Skin epidermis (tissue), 12 donors: Measurements from ENCODE around the gene EML4.
"Not testable (repeated sequence)": the region's sequence is repeated elsewhere in the genome, so short reads cannot be mapped to it uniquely, and the experiment has no call there.

Experiments used
- H3K27ac ChIP-seq, 21 experiments: fragments of 200-600 bp; sonication (generic) in 11 of 21; one replicate each; pipeline ENCODE4 v1.5.0; 2020; ENCODE audit warnings: mild to moderate bottlenecking in 3 of 21, inconsistent platforms in 2 of 21, moderate library complexity in 2 of 21
- H3K4me3 ChIP-seq, 7 experiments: fragments of 200-600 bp; sonication (generic) in 2 of 7; one replicate each; pipeline ENCODE4 v1.5.0; 2020; ENCODE audit warnings: inconsistent platforms in 2 of 7, mild to moderate bottlenecking in 2 of 7, moderate library complexity in 1 of 7

EML4 gene

DNA sequence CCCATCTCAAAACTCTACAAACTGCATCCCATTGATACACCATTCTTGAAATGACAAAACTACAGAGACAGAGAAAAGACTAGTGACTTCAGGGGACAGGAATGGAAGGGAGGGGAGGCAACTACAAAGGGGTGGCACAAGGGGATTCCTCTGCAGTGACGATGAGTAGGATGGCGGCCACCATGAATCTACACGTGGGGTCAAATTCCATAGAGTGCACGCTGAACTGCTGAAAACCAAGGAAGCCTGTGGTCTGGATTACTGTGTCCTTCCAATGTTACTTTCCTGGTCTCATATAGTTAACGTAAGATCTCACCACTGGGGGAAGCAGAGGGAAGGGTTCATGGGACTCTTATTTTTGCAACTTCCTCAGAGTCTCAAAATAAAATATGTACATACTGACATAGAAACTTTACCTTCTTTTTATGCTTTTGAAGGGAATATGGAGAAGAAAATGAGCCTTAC is 168.2 kb downstream of the EML4 start:
- Histone ChIP-seq H3K4me3 (no peak overlapping the region), H3K27ac (no peak overlapping the region)

DNA sequence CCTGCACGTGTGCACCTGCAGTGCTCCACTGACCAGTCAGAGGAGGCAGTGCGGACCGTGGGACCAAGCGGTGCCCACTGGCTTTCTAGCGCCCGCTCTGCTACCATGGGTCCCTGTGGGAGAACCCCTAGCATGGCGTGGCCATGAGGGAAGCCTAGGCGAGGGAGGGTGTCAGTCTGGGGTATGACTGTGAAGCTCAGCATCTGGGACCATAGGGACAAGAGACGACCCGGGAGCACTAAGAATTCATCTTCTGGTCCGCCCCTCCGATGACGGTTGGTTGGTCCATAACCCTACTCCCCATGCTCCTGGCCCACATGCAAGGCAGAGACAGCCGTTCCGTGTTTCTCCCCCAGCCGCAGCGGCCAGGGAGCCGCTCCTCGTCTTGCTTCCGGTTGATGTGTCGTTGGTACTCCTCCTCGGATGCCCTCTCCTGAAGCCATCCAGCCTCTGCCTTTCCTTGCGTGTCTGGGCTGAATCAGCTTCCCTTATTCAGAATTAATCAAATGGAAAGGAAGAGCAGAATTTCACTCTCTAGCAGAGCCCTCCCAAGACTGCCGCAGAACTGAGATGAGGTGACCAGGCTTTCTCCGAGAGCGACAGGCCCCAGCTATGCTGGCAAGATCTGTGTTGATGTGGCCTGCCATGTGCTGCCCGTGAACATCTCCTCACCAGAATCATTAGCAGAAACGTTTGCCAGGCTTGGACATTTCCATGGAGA is 168.9 kb downstream of the EML4 start:
- Histone ChIP-seq H3K27ac (no peak overlapping the region), H3K4me3 (no peak overlapping the region)

DNA sequence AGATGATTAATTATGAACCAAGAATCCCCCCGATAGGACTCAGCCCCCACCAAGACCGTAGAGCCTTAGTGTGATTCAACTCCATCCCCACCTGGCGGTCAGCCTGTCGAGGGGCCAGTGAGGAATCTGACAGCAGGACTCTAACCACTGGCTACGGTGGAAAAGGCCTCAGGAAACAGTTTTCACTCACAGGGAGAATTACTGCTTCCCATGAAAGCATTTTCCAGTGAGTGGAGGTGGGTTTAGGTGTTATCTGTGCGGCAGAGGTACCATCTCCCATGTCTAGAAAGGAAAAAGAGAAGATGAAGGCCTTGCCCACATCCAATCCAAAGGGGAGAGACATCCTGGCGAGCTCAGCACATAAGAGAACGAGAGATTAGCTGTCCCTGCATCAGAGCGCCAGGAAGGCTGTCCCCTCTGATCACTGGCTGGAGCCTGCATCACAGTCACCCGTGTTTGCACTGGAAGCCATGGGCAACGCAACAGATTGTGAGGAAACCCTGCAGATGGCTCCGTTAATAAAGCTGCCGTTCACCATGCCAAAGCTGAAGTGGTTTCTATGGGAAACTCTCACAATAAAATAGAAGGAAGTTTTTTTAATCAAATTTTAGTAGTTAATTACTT is 169.5 kb downstream of the EML4 start:
- no peak overlapping the region for H3K4me3 ChIP-seq

DNA sequence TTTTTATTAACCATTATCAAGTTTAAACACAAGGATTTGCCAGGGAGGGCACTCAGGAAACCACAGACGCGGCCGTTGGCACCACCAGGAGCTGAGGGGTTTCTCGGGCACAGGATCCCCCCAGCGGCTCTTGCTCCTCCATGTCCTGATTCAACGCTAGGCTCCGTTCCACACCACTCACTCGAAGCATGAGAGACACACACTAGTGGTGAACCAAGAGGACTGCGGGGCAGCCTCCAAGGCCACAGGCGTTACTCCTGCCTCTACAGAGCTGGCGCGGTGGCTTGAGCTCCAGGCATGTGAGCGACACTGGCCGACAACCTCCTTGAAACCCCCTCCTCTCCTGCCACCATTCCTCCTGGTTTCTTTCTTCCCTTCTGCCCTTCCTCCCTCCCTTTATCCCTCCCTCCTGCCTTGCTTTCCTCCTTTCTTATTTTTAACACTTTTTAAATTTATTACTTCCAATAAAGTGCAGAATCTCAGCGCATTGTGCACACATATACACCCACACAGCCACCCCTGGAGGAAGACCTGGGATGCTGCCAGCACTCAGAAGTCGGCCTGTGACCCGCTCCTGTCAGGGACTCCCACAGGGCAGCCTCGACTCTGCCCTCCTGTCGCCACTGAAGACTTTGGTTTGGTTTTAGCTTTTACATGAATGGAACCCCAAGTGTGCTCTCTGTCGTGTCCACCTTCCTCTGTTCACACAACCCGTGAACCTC is 170.2 kb downstream of the EML4 start:
- Histone ChIP-seq H3K27ac (peak overlapping the region in 1 of 21 experiments; percentile 7), H3K4me3 (no peak overlapping the region)

More for the DNA sequence above, 169.5 kb downstream of the EML4 start:
- H3K27ac ChIP-seq: no peak overlapping the region

DNA sequence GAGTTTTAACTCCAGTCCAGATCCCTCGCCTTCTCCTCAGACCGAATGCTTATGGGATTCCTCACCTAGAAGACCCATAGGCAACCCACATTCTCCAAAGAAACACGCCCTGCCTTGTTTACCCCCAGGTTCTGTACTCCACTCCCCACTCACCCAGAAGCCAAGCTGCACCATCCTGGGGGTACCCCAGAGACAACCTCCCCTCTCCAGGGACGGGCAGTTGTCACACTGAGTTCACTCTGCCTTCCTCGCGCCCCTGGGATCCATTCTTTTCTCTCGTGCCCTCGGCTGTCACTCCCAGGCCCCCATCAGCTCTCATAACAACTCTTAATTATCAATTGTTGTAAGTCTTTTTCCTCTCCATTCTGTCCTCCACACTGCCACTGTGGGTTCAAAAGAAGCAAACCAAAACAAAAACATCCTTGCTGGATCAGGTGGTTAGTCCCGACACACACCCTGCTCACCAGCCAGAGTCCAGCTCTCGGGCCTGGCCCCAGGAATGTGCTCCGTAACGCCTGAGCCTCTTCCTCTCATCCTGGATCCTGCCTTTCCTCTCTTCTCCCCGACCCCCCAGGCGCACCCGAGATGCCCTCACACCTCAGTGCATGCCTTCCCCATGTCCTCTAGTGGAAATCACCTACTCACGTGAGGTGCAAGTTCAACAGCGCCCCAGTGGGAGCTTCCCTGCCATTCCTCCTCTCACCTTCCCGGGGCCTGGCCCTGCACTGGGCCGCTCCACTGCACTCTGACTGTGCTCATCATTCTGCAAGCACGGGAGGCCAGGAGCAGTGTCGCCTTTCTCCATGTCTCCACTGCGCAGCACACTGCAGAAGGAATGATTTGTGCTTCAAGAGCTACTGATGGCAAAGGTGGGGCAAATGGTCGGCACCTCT is 171.1 kb downstream of the EML4 start:
- peak overlapping the region in 2 of 21 experiments; percentile 13 to 40 for H3K27ac ChIP-seq
- no peak overlapping the region for H3K4me3 ChIP-seq

DNA sequence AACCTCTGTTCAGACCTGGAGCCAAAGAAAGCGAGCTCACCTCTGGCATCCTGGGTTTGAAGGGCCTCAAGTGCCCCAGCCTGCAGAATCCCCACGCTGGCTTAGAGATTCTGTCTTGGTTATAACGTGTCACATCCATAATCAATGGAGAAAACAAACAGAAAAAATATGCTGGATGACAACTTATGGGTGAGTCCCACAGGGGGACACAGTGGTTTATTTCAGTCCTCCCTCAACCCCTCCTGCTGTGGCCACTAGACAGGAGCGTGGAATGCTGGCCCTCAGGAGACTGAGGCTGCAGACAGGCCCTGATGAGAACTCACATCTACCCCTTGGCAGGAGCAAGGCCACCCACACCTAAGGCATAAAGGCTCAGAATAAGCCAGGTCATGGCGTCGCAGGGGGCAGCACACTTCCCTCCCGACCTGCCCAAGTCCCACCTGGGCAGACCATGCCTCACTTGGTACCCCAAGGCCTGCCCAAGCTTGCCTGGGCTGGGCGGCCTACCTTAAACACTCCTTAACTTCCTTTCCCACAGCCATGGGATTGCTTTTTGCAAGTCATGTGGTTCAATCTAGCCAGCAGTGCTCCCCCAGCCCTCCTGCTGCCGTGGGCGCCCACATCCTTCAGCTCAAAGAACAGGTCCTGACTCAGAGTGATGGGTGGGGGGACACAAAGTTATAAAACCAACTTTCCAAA is 171.9 kb downstream of the EML4 start:
- H3K27ac ChIP-seq: peak overlapping the region in 3 of 21 experiments; percentile 9 to 65 (median 40)

DNA sequence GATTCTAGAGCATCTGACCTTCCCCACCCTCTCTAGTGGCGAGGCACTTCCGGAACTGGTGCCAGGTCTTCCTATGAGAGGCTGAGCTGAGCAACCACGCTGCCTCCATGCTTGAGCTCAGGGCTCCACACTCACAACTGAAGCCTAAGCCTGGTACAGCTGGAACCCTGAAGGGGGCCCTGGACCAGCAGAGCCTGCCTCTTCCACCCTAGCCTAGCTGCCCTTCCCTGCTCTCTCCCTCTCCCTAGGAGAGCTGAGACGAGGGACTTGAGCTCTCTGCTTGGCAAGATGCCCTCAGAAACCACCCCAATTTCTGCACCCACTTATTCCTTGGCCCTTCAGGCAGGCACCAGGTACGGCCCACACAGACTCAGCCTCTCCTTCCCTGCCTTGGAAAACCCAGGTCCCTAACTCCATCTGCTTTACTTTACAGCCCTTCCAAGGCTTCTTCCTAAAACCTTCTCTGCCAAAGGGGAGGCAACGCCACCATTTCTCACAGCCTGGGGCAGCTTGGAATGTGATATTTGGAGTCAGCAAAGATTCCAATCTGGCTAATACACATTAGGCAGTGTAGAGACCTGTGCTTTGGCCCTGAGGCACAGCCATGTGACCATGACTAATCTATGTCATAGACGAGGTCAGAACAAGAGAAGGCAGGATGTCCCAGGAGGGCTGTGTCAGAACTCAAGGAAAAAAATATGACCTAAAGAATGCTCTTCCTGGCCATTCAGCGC is 173.1 kb downstream of the EML4 start:
- H3K4me3 ChIP-seq: no peak overlapping the region
- H3K27ac ChIP-seq: peak overlapping the region in 15 of 21 experiments; percentile 0 to 83 (median 47)

More for the DNA sequence above, 171.9 kb downstream of the EML4 start:
- H3K4me3 ChIP-seq: no peak overlapping the region

DNA sequence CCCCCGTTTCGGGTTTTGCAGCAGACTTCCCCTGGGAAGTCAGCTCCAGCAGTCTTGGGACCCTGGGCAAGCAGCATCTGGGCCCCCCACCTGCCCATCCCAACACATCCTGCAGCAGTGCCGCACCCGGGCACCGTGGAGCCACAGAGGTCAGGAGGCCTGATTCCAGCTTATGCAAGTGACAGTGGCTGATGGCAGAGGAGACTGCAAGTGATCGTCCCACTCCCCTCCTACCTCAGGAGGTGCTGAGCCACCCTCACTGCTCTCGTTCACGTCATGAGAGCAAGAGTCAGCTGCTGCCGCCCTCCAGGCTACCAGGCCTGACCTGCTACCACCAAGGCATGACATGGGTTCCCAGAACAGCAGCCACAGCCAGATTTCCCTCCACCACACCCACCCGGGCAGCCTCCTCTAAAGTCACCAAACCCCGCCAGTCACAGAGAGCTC is 173.7 kb downstream of the EML4 start:
- peak overlapping the region in 13 of 21 experiments; percentile 18 to 80 (median 47) for H3K27ac ChIP-seq
- H3K4me3 ChIP-seq: no peak overlapping the region

DNA sequence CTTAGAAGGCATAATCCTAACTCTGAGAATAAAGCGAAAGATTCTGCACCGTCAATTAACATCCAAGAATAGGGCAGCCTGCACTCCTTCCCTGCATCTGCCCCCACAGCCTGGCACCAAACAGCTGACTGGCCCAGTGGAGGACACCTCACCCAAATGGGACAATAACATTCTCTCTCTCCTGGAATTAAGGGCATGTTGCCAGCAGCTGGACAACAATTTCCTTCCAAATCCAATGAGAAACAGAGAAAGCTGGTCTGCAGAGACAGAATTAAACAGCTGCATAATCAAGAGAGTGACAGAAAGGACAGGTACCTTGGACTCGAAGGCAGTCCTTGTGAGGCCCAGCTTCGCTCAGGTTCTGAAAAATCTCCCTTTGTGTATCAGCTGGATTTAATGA is 176.8 kb downstream of the EML4 start:
- no peak overlapping the region for H3K4me3 ChIP-seq
- H3K27ac ChIP-seq: no peak overlapping the region

DNA sequence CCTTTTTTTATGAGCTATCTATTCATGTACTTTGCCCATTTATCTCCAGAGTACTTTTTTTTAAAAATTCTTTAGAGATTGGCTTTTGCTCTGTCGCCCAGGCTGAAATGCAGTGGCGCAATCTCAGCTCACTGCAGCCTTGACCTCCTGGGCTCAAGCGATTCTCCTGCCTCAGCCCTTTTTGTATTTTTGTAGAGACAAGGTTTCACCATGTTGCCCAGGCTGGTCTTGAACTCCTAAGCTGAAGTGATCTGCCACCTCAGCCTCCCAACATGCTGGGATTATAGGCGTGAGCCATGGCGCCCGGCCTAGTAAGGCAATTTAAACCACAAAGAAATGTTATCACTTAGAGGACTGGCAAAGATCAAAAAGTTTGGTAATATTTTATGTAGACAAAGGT is 177.7 kb downstream of the EML4 start:
- not testable (repeated sequence) for H3K27ac ChIP-seq, H3K4me3 ChIP-seq

DNA sequence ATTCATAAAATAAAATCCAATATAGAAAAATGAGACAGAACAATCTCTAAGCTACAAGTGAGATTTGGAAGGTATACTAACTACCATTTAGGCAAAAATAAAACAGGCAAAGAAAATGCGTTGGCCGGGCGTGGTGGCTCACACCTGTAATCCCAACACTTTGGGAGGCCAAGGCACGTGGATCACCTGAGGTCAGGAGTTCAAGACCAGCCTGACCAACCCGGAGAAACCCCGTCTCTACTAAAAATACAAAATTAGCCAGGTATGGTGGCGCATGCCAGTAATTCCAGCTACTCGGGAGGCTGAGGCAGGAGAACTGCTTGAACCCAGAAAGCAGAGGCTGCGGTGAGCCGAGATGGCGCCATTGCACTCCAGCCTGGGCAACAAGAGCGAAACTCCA is 178.4 kb downstream of the EML4 start:
- H3K4me3 ChIP-seq, H3K27ac ChIP-seq: not testable (repeated sequence)

DNA sequence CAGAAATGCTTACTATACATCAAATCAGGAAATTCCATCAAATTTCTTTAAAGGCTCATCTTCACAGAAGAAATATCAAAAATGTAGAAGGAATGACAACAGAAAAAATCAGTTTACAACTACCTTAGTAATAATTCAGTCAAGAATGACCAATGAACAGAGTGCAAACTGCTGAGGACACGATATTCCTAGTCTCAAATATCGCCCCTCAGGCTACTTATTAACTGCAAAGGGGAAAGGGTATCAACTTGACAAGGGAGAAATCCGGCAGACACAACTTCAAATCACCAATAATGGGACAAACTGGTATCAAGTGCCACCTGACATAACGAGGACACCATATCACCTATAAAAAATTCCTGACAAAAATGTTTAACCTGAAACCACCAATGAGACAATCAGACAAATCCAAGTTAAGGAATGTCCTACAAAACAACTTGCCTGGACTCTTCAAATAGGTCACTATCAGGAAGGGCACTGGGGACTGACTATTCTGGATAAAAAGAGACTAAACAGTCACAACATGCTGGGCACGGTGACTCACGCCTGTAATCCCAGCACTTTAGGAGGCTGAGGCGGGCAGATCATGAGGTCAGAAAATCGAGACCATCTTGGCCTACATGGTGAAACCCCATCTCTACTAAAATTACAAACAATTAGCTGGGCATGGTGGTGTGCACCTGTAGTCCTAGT is 179.1 kb downstream of the EML4 start:
- Histone ChIP-seq H3K27ac (no peak overlapping the region), H3K4me3 (no peak overlapping the region)

DNA sequence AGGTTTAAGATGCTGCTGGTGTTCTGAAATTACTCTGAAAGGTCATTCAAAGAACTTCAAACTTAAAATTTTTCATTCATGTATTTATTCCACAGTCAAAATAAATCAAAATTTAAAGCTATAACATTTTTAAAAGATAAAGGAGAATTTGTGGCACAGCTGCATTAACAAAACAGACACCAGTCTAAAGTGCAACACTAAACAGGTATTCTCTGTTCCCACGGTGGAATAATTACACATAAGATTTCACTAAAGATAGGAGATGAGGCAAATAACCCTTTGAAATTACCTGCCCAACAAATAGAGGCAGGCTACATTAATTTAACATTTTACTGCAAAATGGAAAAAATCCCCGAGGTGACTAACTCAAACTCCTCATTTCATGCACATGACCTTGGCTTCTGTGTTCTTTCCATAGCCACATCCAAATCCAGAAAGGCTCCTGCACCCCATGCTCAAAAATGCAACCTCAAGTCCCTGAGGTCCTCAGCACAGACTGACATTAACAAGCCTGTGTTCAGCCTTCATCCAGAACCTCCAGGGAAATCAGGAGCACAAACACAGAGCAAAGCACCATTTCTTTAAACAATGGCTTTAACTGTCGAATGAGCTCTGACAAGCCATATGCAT is 181.4 kb downstream of the EML4 start:
- H3K4me3 ChIP-seq: no peak overlapping the region
- no peak overlapping the region for H3K27ac ChIP-seq

DNA sequence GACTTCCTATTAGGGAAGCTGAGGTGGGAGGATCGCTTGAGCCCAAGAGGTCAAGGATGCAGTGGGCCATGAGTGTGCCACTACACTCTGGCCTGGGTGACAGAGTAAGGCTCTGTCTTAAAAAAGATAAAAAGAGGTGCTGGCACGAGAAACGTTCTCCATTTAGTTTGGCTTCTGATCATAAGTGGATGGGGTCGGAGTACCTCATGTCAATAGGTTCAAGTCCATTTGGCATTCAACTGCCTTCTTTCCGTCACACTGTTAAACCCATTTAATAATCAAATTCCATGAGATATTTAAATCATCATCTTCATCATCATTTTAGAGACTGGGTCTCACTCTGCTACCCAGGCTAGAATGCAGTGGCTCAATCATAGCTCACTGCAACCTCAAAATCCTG is 182.7 kb downstream of the EML4 start:
- no peak overlapping the region for H3K27ac ChIP-seq

DNA sequence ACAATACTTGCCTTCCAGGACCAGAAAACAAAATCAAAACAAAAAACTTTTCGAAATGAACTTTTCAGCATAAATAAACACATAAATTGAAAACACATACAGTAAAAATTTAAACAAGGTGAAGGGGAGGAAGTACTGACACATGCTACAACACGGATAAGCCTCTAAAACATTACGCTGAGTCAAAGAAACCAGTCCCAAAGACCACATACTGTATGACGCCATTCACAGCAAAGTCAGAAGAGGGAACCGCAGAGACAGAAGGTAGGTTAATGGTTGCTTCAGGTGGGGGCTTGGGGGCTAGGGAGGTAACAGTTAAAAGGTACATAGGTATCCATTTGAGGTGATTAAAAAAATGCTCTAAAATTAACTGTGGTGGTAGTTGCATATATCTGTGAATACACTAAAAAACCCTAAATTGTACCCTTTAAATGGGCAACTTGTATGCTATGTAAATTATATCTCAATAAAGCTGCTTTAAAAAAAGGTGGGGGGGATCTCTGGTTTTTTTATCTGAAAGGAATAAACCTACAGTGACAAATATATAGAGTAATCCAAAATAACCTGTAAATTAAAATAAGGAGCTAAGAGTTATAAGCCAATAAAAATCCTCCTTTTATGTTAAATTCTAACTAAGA is 184.8 kb downstream of the EML4 start:
- no peak overlapping the region for H3K4me3 ChIP-seq
- H3K27ac ChIP-seq: no peak overlapping the region

More for the DNA sequence above, 182.7 kb downstream of the EML4 start:
- no peak overlapping the region for H3K4me3 ChIP-seq

DNA sequence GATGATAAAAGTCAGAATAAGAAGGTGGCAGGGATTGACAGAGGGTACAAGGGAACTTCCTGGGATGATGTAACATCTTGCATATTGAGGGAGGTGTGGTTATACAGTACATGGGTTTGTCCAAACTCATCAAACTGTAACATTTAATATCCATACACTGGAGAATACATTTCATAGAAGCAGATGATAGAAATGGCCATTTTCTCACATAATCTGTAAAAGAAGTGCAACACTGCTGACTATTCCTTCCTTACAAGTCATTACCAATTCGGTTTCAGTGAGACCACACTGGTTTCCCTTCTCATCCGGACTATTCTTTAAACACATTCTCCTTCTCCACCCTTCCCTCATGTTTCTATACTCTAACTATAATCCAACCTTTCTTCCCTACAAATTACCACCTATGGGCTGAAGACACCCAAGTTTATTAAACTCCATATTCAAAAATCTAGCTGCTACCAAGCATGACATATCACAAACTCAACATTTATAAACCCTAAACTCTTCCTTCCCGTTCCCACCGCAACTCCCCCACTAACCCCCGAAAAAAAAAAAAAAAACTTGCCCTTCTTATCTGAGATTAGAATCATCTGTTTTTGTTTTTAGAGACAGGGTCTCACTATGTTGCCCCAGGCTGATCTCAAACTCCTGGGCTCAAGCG is 190.3 kb downstream of the EML4 start:
- Histone ChIP-seq H3K27ac (peak overlapping the region in 17 of 21 experiments; percentile 4 to 98 (median 95)), H3K4me3 (peak overlapping the region; percentile 63 to 99 (median 87))
